Skeletal muscle tissue (tissue), 4 donors: ENCODE data around the gene CERS1. TPM values are rescaled to one million over a fixed set of nuclear protein-coding genes. Genes with fewer than 3 reads are reported as not detected.
"Not testable (repeated sequence)": the region's sequence is repeated elsewhere in the genome, so short reads cannot be mapped to it uniquely, and the experiment has no call there.

Experiments used
- H3K27ac ChIP-seq: one replicate; pipeline ENCODE4 v1.7.0; 2013; ENCODE audit warnings: mild to moderate bottlenecking, low read depth, low read length, inconsistent platforms
- H3K27me3 ChIP-seq, 3 donors: one replicate each; pipeline ENCODE4 v1.7.0; 2013; ENCODE audit warnings: low read length in 3 of 3; ENCODE audit not compliant: control insufficient read depth in 3 of 3, insufficient read depth in 3 of 3
- H3K36me3 ChIP-seq, 3 donors: one replicate each; pipeline ENCODE4 v1.7.0; 2013; ENCODE audit warnings: low read length in 3 of 3; ENCODE audit not compliant: control insufficient read depth in 3 of 3, insufficient read depth in 3 of 3
- H3K4me1 ChIP-seq, 3 donors: one replicate each; pipeline ENCODE4 v1.7.0; 2013; ENCODE audit warnings: low read length in 3 of 3, mild to moderate bottlenecking in 3 of 3; ENCODE audit not compliant: control insufficient read depth in 3 of 3, insufficient read depth in 3 of 3
- H3K4me3 ChIP-seq, 3 donors: one replicate each; pipeline ENCODE4 v1.7.0; 2013; ENCODE audit warnings: low read length in 3 of 3
- H3K9ac ChIP-seq, 3 donors: one replicate each; pipeline ENCODE4 v1.7.0; 2013; ENCODE audit warnings: low read length in 3 of 3, mild to moderate bottlenecking in 3 of 3, moderate library complexity in 2 of 3, low read depth in 1 of 3
- H3K9me3 ChIP-seq, 3 donors: one replicate each; pipeline ENCODE4 v1.7.0; 2013; ENCODE audit warnings: low read length in 3 of 3; ENCODE audit not compliant: control insufficient read depth in 3 of 3
- total RNA-seq: library from RNA; depleted of rRNA; stranded (reverse); fragments of >200 nt; gene quantifications from one replicate; pipeline ENCODE4 v1.2.3, GENCODE V29; 2014
- donor health status: Osteomylitis.

Gene CERS1
- total RNA-seq, 1 donor from 2014 or later: 17.7 TPM

DNA sequence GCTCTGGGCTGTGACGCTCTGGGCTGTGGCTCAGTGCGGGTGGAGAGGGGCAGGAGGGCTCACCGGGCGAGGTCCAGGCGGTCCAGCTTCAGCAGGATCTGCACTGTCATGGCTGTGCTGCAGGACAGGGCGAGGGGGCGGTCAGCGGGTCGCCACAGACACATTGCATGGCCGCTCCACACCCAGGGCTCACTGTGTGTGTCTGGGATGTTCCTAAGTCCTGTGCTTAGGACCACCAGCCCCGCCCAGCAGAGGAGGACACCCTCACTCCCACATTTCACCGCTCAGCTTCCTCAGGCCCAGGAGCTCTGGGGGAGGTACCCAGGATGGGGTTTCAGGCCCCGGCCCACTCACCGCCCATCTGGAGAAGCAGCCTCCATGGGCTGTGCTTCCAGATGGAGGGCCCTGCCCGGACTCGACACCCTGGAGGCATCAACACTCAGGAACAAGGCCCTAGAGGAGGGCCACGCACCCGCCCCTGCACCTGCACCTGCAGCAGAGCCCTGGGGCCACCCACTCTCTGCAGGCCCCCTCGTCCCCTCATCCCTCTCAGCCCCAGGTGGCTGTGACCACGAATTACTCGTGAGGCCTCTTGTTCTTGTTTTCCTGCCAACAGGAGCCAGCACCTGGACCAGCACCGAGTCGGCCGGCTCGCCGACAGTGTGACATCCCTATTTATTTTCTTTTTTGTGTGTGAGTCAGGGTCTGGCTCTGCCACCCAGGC lies 9.7 kb upstream of the CERS1 start:
- Histone ChIP-seq H3K9me3 (no peaks in the 10 kb centered on the region), H3K27ac (no peak overlapping the region), H3K4me3 (no peak overlapping the region), H3K9ac (no peak overlapping the region), H3K36me3 (peaks cover 34 to 45% (median 36%) of the 10 kb centered on the region in 3 donors), H3K27me3 (no peaks in the 10 kb centered on the region), H3K4me1 (no peaks in the 10 kb centered on the region)

DNA sequence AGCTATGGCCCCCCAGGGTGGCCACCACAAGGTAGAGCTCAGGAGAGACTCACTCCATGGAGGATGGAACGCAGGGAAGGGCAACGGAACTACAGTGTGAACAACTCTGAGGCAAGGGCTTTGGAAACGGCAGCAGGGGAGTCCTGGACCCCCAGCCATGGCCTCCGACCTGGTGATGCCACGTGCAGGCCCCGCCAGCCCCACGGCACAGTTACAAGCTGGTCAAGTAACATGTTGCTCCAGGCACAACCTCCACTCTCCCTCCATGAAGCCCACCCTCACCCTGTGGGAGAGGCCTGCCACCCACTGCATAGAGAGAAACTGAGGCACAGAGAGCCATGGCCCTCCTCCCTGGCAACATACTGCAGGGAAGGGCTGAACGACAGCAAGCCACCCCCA lies 9.1 kb upstream of the CERS1 start:
- Histone ChIP-seq H3K4me1 (no peaks in the 10 kb centered on the region), H3K27ac (no peak overlapping the region), H3K9ac (no peak overlapping the region), H3K9me3 (no peaks in the 10 kb centered on the region), H3K27me3 (no peaks in the 10 kb centered on the region), H3K36me3 (peaks cover 31 to 46% (median 40%) of the 10 kb centered on the region in 3 donors), H3K4me3 (no peak overlapping the region)

DNA sequence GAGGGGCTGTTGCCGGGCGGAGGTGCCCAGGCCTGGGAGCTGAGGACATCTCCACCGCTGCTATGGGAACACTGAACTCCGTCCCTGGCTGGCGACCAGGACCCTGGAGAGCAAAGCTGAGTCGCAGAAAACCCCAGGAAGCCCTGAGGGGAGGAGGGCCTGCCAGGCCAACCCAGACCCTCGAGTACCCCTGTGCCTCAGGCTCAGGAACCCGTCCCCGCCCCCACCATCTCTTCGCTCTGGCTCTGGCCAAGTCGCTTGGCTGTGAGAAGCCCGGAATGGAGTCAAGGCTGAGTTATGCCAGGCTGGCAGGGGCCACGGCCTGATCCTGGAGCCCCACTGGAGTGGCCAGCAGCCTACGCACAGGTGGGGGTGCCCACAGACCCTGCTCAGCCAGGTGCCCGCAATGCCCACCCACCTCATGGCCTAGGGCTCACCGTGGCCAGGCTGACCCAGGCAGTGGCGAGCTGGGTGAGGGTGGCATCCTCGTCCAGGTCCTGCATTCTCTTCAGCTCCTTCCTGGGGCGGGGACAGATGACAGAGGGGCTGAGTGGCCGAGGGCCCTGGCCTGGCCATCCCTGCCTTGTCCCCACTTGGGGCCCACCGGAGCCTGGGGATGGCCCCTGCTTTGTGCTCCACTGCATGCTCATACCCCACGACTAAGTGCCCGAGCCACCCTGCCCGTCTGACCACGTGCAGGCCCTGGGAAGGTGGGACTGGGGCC lies 8.5 kb upstream of the CERS1 start:
- Histone ChIP-seq H3K27ac (no peak overlapping the region), H3K9me3 (no peaks in the 10 kb centered on the region), H3K4me3 (no peak overlapping the region), H3K27me3 (no peaks in the 10 kb centered on the region), H3K36me3 (peaks cover 33 to 51% (median 43%) of the 10 kb centered on the region in 3 donors), H3K4me1 (no peaks in the 10 kb centered on the region), H3K9ac (no peak overlapping the region)

DNA sequence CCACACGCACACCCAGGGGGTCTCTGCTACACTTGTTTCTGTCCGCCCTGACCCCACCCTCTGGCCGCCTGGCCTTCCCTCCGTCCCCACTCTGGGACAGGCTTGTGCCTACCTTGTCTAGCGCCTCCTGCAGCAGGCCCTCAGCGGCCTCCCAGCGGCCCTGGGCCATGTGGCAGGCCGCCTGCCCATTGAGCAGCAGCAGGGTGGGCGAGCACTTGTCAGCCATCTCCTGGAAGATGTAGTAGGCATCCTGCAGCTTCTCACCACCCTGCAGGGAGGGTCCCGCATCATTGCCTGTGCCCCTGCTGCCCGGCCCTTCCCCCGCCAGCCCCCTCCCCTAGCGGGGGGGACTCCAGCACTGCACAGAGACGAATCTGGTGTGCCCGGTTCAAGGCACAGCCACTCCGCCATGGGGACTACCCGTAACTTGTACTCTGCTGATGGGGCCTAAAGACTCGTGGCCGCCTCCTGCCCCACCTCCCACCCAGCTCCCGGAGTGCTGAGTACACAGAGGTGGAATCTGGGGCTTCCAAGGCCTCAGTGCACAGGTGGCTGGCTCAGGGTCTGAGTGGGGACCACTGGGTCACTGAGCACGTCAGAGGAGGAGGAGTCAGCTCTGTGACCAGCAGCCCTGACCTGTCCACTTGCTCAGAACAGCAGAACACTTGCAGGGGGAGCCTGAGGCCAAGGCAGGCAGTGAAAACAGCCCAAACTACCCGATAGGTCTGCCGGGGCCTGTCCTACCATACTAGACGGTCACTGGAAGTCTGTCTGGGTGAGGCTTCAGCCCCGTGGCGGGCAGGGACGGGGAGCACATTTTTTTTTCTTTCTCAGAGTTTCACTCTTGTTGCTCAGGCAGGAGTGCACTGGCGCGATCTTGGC lies 7.4 kb upstream of the CERS1 start:
- Histone ChIP-seq H3K36me3 (peaks cover 33 to 48% (median 43%) of the 10 kb centered on the region in 3 donors), H3K27ac (no peak overlapping the region), H3K4me3 (no peak overlapping the region), H3K9me3 (no peaks in the 10 kb centered on the region), H3K9ac (no peak overlapping the region), H3K27me3 (no peaks in the 10 kb centered on the region), H3K4me1 (peaks cover 0 to 3% (median 0%) of the 10 kb centered on the region in 3 donors)

DNA sequence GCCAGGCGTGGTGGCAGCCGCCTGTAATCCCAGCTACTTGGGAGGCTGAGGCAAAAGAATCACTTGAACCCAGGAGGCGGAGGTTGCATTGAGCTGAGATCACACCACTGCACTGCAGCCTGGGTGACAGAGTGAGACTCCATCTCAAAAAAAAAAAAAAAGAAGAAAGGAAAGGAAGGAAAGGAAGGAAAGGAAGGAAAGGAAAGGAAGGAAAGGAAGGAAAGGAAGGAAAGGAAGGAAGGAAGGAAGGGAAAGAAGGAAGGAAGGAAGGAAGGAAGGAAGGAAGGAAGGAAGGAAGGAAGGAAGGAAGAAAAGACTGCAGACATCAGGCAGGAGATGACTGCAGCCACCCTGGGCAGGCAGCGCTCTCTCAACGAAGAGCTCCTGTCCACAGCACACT lies 6.6 kb upstream of the CERS1 start:
- H3K9me3 ChIP-seq, H3K27ac ChIP-seq: not testable (repeated sequence)
- peaks cover 29 to 43% (median 39%) of the 10 kb centered on the region in 3 donors for H3K36me3 ChIP-seq

DNA sequence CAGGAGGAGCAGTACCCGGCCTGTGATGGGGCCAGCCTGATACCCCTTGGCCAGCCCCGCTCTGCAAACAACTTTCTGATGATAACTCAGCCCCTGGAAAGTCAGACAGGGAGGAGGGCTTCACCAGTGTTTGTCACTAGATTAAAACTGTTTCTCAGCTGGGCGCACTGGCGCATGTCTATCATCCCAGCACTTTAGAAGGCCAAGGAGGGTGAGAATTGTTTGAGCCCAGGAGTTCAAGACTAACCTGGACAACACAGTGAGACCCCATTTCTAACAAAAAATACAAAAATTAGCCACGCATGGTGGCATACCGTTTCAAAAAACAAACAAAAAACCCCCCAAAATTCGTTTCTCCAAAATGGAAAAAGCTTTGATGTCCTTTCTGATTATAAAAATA lies 5.5 kb upstream of the CERS1 start:
- Histone ChIP-seq H3K27me3 (no peaks in the 10 kb centered on the region), H3K9me3 (no peaks in the 10 kb centered on the region), H3K4me3 (no peak overlapping the region), H3K9ac (no peak overlapping the region), H3K36me3 (peaks cover 23 to 38% (median 31%) of the 10 kb centered on the region in 3 donors), H3K4me1 (peaks cover 3 to 7% (median 4%) of the 10 kb centered on the region in 3 donors), H3K27ac (no peak overlapping the region)

More for the DNA sequence above, 6.6 kb upstream of the CERS1 start:
- not testable (repeated sequence) for H3K9ac ChIP-seq, H3K4me3 ChIP-seq, H3K4me1 ChIP-seq, H3K27me3 ChIP-seq

DNA sequence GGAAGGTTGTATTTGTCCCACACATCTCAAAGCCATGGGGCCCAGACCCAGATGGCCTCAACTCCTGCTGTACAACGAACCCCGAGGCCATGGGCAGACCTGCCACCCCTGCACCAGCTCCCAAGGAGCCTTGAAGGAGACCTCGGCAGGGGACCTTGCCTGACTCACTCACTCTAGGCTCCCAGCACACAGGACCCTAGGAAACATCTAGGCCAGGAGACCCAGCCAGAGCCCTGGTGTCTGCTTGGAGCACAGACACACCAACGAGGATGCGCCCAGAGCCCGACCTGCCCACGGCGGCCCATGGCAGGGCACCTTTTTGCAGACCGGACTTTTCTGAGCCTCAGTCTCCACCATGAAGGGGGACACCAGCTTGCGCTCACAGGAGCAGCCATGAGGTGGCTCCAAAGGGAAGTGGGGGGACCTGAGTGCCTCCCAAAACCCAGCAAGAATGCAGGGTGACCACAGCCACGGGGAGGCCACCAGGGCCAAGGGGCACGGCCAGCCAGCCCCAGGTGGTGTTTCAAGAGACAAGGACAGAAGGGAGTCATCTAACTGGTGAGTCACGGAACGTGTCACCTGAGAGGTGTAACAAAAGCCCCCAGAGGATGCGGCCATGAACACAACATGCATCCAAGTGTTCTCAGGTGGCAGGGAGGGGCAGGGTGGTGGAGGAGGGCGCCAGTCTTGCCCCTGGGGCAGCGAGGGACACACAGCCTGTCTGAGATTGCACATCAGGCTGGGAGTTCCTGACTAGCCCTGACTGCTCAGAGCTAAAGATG lies 4.9 kb upstream of the CERS1 start:
- H3K36me3 ChIP-seq: peaks cover 18 to 32% (median 27%) of the 10 kb centered on the region in 3 donors
- no peaks in the 10 kb centered on the region for H3K27me3 ChIP-seq
- no peaks in the 10 kb centered on the region for H3K9me3 ChIP-seq

DNA sequence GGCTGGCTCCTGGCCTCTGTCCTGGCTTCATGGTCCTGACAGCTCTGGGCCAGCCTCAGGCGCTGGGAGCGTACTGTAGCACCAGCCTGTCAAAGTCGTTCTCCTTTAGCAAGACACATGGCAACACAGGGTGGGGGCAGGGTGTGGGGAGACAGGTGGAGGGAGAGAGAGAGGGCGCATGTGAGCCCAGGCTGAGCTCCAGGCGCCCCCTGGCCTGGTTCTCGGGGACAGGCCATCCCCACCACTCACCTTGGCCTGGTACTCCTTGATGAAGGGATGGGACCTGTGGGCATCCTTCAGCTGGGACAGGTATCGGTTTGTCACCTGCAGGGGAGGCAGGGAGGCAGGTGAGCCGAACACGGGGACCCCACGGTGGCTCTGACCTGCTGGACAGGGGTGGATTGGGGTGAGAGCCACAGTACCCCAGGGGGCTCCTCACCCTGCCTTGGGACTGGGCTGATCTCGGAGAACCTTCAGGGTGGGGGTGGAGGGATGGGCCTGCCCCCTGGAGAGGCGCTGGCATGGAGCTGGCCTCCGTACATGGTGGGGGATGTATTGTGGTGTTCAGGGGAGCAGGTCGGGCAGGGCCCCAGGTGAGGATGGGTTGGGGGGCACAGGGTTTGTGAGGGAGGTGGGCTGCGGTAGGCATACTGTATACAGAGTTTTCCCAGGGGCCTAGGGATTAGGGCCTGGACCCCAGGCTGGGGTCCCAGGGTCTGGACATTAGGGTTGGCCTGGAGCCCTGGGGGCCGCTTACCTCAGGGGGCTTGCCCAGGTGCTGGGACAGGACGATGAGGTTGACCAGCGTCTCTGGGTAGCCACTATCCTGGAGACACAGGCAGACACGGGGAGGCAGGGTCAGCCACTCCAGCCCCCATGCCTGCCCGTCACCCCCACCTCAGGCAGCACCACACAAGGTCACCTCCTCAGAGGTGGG lies 3.9 kb upstream of the CERS1 start:
- no peaks in the 10 kb centered on the region for H3K9me3 ChIP-seq
- H3K27me3 ChIP-seq: peaks cover 0 to 2% (median 0%) of the 10 kb centered on the region in 3 donors
- no peak overlapping the region for H3K27ac ChIP-seq
- H3K4me3 ChIP-seq: no peak overlapping the region
- no peak overlapping the region for H3K9ac ChIP-seq
- peaks cover 7 to 14% (median 9%) of the 10 kb centered on the region in 3 donors for H3K4me1 ChIP-seq
- H3K36me3 ChIP-seq: peaks cover 12 to 24% (median 22%) of the 10 kb centered on the region in 3 donors

More for the DNA sequence above, 4.9 kb upstream of the CERS1 start:
- H3K9ac ChIP-seq: no peak overlapping the region
- H3K27ac ChIP-seq: no peak overlapping the region
- peaks cover 3 to 7% (median 4%) of the 10 kb centered on the region in 3 donors for H3K4me1 ChIP-seq
- H3K4me3 ChIP-seq: no peak overlapping the region
